ENCODE data around the gene WWOX. TPM values are rescaled to one million over a fixed set of nuclear protein-coding genes. Genes with fewer than 3 reads are reported as not detected.

Gene WWOX
- polyA plus RNA-seq, 3 donors, result 36.2 to 37.9 (median 36.7) TPM

GRCh38 chr16:78177218-78177617 is 77.8 kb downstream of the WWOX start:
- DNase-seq (ENCODE audit: extremely low read depth in 1 of 11, low read depth in 9 of 11, low spot score in 4 of 11), result no peak

GRCh38 chr16:78177987-78178386 is 78.5 kb downstream of the WWOX start:
- no peak for DNase-seq (ENCODE audit: extremely low read depth in 1 of 11, low read depth in 9 of 11, low spot score in 4 of 11)

- no peak for DNase-seq (ENCODE audit: extremely low read depth in 1 of 11, low read depth in 9 of 11, low spot score in 4 of 11)
Measured at GRCh38 chr16:78179666-78180065, 80.2 kb downstream of the WWOX start.

- no peak for DNase-seq (ENCODE audit: extremely low read depth in 1 of 11, low read depth in 9 of 11, low spot score in 4 of 11)
Measured at GRCh38 chr16:78180349-78180748, 80.9 kb downstream of the WWOX start.

GRCh38 chr16:78183437-78184237 is 84.2 kb downstream of the WWOX start:
- peak in 4 of 11 donors; percentile 31 to 53 (median 40) for DNase-seq (ENCODE audit: extremely low read depth in 1 of 11, low read depth in 9 of 11, low spot score in 4 of 11)

GRCh38 chr16:78184238-78185183 is 85.1 kb downstream of the WWOX start:
- peak in 4 of 11 donors; percentile 17 to 43 (median 26) for DNase-seq (ENCODE audit: extremely low read depth in 1 of 11, low read depth in 9 of 11, low spot score in 4 of 11)

GRCh38 chr16:78189121-78189520 is 89.7 kb downstream of the WWOX start:
- no peak for DNase-seq (ENCODE audit: extremely low read depth in 1 of 11, low read depth in 9 of 11, low spot score in 4 of 11)

GRCh38 chr16:78192734-78193488 is 93.5 kb downstream of the WWOX start:
- no peak for DNase-seq (ENCODE audit: extremely low read depth in 1 of 11, low read depth in 9 of 11, low spot score in 4 of 11)

- no peak for DNase-seq (ENCODE audit: extremely low read depth in 1 of 11, low read depth in 9 of 11, low spot score in 4 of 11)
Measured at GRCh38 chr16:78194948-78195347, 95.5 kb downstream of the WWOX start.

GRCh38 chr16:78195797-78196196 is 96.3 kb downstream of the WWOX start:
- DNase-seq (ENCODE audit: extremely low read depth in 1 of 11, low read depth in 9 of 11, low spot score in 4 of 11), result no peak

GRCh38 chr16:78196502-78196901 is 97.0 kb downstream of the WWOX start:
- DNase-seq (ENCODE audit: extremely low read depth in 1 of 11, low read depth in 9 of 11, low spot score in 4 of 11), result no peak

GRCh38 chr16:78198288-78198687 is 98.8 kb downstream of the WWOX start:
- DNase-seq (ENCODE audit: extremely low read depth in 1 of 11, low read depth in 9 of 11, low spot score in 4 of 11), result no peak

GRCh38 chr16:78199325-78200022 is 100.0 kb downstream of the WWOX start:
- DNase-seq (ENCODE audit: extremely low read depth in 1 of 11, low read depth in 9 of 11, low spot score in 4 of 11), result no peak

- no peak for DNase-seq (ENCODE audit: extremely low read depth in 1 of 11, low read depth in 9 of 11, low spot score in 4 of 11)
Measured at GRCh38 chr16:78200023-78200389, 100.6 kb downstream of the WWOX start.

GRCh38 chr16:78200623-78201096 is 101.2 kb downstream of the WWOX start:
- no peak for DNase-seq (ENCODE audit: extremely low read depth in 1 of 11, low read depth in 9 of 11, low spot score in 4 of 11)

GRCh38 chr16:78205506-78205905 is 106.1 kb downstream of the WWOX start:
- no peak for DNase-seq (ENCODE audit: extremely low read depth in 1 of 11, low read depth in 9 of 11, low spot score in 4 of 11)

- DNase-seq (ENCODE audit: extremely low read depth in 1 of 11, low read depth in 9 of 11, low spot score in 4 of 11), result no peak
Measured at GRCh38 chr16:78206623-78207223, 107.3 kb downstream of the WWOX start.

GRCh38 chr16:78209951-78210661 is 110.7 kb downstream of the WWOX start:
- no peak for DNase-seq (ENCODE audit: extremely low read depth in 1 of 11, low read depth in 9 of 11, low spot score in 4 of 11)
